ENCODE data around the gene HPGD. TPM values are rescaled to one million over a fixed set of nuclear protein-coding genes. Genes with fewer than 3 reads are reported as not detected.

HPGD gene
- total RNA-seq, 1 experiment from 2014 or later, result 1.7 TPM

DNA sequence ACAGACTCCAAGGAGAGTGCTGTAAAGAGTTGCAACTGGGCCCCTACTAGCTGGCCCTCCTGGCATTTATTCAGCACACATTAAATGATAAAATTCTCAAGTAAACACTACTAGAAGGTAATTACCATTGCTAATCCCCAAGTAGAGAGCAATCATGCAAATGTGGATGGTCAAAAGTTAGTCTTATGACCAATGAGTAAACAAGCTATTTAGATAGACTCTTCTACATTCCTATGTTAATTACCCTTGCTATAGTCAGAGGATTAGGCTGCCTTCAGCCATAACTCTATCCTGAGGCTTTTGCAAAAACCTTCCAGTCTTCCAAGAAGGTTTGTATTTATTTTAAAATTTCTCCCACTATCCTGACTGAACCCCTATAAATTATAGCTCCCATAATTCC lies 28.3 kb upstream of the HPGD start:
- ChIA-PET POLR2A (ENCODE audit: low non-redundant PET) (no interaction called here), CTCF (no interaction called here)
- intact Hi-C loops (cut with micrococcal nuclease; ENCODE audit: unreplicated experiment), result no loop called here
- TF ChIP-seq, protein P1, sequence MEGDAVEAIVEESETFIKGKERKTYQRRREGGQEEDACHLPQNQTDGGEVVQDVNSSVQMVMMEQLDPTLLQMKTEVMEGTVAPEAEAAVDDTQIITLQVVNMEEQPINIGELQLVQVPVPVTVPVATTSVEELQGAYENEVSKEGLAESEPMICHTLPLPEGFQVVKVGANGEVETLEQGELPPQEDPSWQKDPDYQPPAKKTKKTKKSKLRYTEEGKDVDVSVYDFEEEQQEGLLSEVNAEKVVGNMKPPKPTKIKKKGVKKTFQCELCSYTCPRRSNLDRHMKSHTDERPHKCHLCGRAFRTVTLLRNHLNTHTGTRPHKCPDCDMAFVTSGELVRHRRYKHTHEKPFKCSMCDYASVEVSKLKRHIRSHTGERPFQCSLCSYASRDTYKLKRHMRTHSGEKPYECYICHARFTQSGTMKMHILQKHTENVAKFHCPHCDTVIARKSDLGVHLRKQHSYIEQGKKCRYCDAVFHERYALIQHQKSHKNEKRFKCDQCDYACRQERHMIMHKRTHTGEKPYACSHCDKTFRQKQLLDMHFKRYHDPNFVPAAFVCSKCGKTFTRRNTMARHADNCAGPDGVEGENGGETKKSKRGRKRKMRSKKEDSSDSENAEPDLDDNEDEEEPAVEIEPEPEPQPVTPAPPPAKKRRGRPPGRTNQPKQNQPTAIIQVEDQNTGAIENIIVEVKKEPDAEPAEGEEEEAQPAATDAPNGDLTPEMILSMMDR (conservative IDR thresholded peaks at IDR 0.05; ENCODE audit: low read depth, low read length), result no peak
- TF ChIP-seq EZH2 (IDR thresholded peaks at IDR 0.05; ENCODE audit: borderline replicate concordance, low read depth, low read length, poor library complexity, severe bottlenecking), result no peak
- H3K9me3 ChIP-seq (ENCODE audit: low read depth, low read length, poor library complexity, severe bottlenecking), result no peaks in the 10 kb centered on the region
- H3K4me3 ChIP-seq (ENCODE audit: low read depth, low read length, poor library complexity, severe bottlenecking), result no peak overlapping the region
- no TSS peak for BruUV-seq (replicated peaks)
- no peaks in the 10 kb centered on the region for H3K36me3 ChIP-seq (ENCODE audit: insufficient read depth, low read length, poor library complexity, severe bottlenecking)
- DNase-seq (ENCODE audit: low spot score), result peak; percentile 14
- peaks cover 13% of the 10 kb centered on the region for H3K4me1 ChIP-seq (ENCODE audit: insufficient read depth, low read length, poor library complexity, severe bottlenecking)
- H3K27ac ChIP-seq (ENCODE audit: low read depth, low read length, poor library complexity, severe bottlenecking), result no peak overlapping the region
- no peaks in the 10 kb centered on the region for H3K27me3 ChIP-seq (replicated peaks; ENCODE audit: insufficient read depth, low read depth, low read length, poor library complexity)

DNA sequence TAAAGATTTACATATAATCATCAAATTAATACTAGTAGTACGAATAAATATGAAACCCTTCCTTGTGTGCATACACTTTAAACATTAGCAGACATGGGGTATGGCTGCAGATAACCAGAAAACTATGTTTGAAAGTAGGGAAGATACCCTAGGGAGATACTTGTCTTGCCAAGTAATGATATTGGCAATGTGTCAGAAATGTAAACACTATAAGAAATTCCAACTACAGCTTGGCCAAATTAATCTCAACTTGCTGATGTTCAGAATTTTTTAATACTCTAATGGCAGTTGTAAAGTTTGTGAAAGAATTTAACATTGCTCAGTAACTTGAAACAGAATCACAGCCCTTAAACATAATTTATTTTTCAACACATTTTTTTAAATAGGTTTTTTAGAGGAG lies 27.4 kb upstream of the HPGD start:
- intact Hi-C loops (cut with micrococcal nuclease; ENCODE audit: unreplicated experiment), result no loop called here
- H3K4me3 ChIP-seq (ENCODE audit: low read depth, low read length, poor library complexity, severe bottlenecking), result no peak overlapping the region
- peak; percentile 55 for DNase-seq (ENCODE audit: low spot score)
- ChIA-PET CTCF (no interaction called here), POLR2A (ENCODE audit: low non-redundant PET) (no interaction called here)
- TF ChIP-seq, protein P1 (conservative IDR thresholded peaks at IDR 0.05; ENCODE audit: low read depth, low read length), result no peak
- TF ChIP-seq EZH2 (IDR thresholded peaks at IDR 0.05; ENCODE audit: borderline replicate concordance, low read depth, low read length, poor library complexity, severe bottlenecking), result no peak
- H3K36me3 ChIP-seq (ENCODE audit: insufficient read depth, low read length, poor library complexity, severe bottlenecking), result no peaks in the 10 kb centered on the region
- H3K27me3 ChIP-seq (replicated peaks; ENCODE audit: insufficient read depth, low read depth, low read length, poor library complexity), result no peaks in the 10 kb centered on the region
- H3K9me3 ChIP-seq (ENCODE audit: low read depth, low read length, poor library complexity, severe bottlenecking), result no peaks in the 10 kb centered on the region
- no peak overlapping the region for H3K27ac ChIP-seq (ENCODE audit: low read depth, low read length, poor library complexity, severe bottlenecking)
- H3K4me1 ChIP-seq (ENCODE audit: insufficient read depth, low read length, poor library complexity, severe bottlenecking), result peaks cover 13% of the 10 kb centered on the region
- no TSS peak for BruUV-seq (replicated peaks)

DNA sequence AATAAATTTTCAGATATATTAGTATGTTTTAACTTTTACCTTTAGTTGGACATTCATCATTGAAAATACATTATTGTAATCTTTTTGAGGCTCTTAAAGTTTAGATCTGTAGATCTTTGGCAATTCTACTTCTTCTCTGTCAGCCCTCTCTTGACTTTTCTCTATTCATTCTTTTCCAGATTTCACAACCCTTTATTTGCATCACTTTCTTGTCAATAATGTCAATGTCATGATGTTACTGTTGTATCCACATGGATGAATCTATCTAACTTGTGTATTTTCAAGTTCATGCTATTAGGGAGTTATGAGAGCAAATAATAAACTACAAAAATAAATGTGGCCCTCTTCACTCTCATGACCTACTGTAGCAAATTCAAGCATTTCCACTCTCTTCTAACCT lies 23.0 kb upstream of the HPGD start:
- intact Hi-C loops (cut with micrococcal nuclease; ENCODE audit: unreplicated experiment), result no loop called here
- no TSS peak for BruUV-seq (replicated peaks)
- CTCF ChIA-PET, result no interaction called here

More for the DNA sequence above, 23.0 kb upstream of the HPGD start:
- H3K36me3 ChIP-seq (ENCODE audit: insufficient read depth, low read length, poor library complexity, severe bottlenecking), result no peaks in the 10 kb centered on the region
- peaks cover 11% of the 10 kb centered on the region for H3K4me1 ChIP-seq (ENCODE audit: insufficient read depth, low read length, poor library complexity, severe bottlenecking)
- H3K27ac ChIP-seq (ENCODE audit: low read depth, low read length, poor library complexity, severe bottlenecking), result no peak overlapping the region
- DNase-seq (ENCODE audit: low spot score), result no peak
- no peaks in the 10 kb centered on the region for H3K9me3 ChIP-seq (ENCODE audit: low read depth, low read length, poor library complexity, severe bottlenecking)
- no peak overlapping the region for H3K4me3 ChIP-seq (ENCODE audit: low read depth, low read length, poor library complexity, severe bottlenecking)
- POLR2A ChIA-PET (ENCODE audit: low non-redundant PET), result no interaction called here
- H3K27me3 ChIP-seq (replicated peaks; ENCODE audit: insufficient read depth, low read depth, low read length, poor library complexity), result no peaks in the 10 kb centered on the region
- TF ChIP-seq, protein P1 (conservative IDR thresholded peaks at IDR 0.05; ENCODE audit: low read depth, low read length), result no peak
- no peak for TF ChIP-seq EZH2 (IDR thresholded peaks at IDR 0.05; ENCODE audit: borderline replicate concordance, low read depth, low read length, poor library complexity, severe bottlenecking)
